ENCODE results near the gene DAAM2. TPM values are rescaled to one million over a fixed set of nuclear protein-coding genes. Genes with fewer than 3 reads are reported as not detected.
A peak's percentile ranks its signal among the peaks of the same experiment; 100 is the strongest.

Gene DAAM2
- total RNA-seq, 2 donors from 2014 or later = 10.1 to 12.2 TPM

- Histone ChIP-seq H3K4me3 (no peak overlapping the region), H3K36me3 (replicated peaks in 1 of 2; ENCODE audit: insufficient read depth in 1 of 2, low read depth in 2 of 2) (no peaks in the 10 kb centered on the region), H3K9me3 (no peaks in the 10 kb centered on the region), H3K27me3 (no peaks in the 10 kb centered on the region), H3K27ac (no peak overlapping the region), H3K4me1 (peaks cover 15% of the 10 kb centered on the region)
- DNase-seq (no peak), ATAC-seq (no peak)
- 89 to 92% methylated on average over 2 to 4 of the region's 4 CpGs for WGBS, 2 donors
- no peak for TF ChIP-seq POLR2A (IDR thresholded peaks at IDR 0.05)
- TF ChIP-seq, protein P1, sequence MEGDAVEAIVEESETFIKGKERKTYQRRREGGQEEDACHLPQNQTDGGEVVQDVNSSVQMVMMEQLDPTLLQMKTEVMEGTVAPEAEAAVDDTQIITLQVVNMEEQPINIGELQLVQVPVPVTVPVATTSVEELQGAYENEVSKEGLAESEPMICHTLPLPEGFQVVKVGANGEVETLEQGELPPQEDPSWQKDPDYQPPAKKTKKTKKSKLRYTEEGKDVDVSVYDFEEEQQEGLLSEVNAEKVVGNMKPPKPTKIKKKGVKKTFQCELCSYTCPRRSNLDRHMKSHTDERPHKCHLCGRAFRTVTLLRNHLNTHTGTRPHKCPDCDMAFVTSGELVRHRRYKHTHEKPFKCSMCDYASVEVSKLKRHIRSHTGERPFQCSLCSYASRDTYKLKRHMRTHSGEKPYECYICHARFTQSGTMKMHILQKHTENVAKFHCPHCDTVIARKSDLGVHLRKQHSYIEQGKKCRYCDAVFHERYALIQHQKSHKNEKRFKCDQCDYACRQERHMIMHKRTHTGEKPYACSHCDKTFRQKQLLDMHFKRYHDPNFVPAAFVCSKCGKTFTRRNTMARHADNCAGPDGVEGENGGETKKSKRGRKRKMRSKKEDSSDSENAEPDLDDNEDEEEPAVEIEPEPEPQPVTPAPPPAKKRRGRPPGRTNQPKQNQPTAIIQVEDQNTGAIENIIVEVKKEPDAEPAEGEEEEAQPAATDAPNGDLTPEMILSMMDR (IDR thresholded peaks at IDR 0.05) = no peak
- intact Hi-C loops (cut with DNase I) = no loop called here
Measured at GRCh38 chr6:39941820-39942219, 149.6 kb downstream of the DAAM2 start.

DNA sequence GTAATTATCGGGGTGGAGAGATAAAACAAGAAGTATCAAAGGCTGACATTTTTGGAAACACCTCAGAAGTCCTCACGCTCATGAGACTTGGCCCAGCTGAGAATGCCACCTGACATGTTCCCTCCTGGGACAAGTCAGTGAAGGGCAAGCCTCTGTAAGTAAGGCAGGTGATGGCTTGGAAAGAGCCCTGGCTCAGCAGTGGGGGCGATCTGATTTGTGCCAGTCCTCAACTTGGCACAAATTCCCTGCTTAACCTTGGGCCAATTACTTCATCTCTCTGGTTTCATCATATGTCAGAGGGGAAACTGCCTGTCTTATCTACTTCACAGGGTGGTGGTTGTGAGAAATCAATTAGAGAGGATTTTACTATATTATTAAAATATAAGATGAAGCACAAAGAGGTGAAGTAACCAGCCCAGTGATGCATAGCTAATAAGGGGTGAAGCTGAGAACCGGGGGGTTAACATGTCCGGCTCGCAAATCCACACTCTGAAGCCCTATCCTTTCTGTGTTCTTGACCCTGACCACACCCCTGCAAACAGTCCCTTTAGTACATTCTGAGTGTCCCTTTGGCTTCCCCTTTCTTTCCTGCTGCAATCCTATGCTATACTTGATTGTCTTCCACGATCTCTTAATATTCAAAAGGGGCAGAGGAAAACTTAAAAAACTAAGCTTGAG is 150.9 kb downstream of the DAAM2 start:
- 45 to 51% methylated on average over 7 of the region's 7 CpGs for WGBS, 2 donors
- ATAC-seq = peak; percentile 59

DNA sequence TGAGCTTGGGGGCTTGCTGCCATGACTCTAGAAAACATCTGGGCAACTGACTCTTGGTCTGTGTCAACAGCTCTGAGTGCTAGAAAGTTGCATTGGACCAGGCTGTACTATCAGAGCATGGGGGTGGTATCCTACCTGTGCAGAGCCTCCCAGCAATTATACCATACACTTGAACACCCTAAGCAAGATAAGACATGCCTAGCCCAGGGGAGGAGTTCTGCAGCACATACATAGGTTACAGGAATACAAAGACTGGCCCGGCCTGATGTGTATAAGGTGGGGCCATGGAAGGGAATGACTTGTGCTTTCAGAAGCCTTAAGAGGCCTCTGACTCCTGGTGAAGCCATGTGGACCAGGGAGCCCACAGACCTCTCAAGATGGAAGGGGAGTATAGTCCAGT is 153.4 kb downstream of the DAAM2 start:
- DNase-seq (no peak), ATAC-seq (no peak)
- H3K27me3 ChIP-seq = no peaks in the 10 kb centered on the region
- H3K36me3 ChIP-seq (replicated peaks in 1 of 2; ENCODE audit: insufficient read depth in 1 of 2, low read depth in 2 of 2) = no peaks in the 10 kb centered on the region
- 89% methylated on average over 1 of the region's 1 CpG; no CpG with 5 or more reads in 1 of the 2 donors for WGBS, 2 donors
- H3K9me3 ChIP-seq = no peaks in the 10 kb centered on the region
- H3K4me3 ChIP-seq = no peak overlapping the region
- intact Hi-C loops (cut with DNase I) = no loop called here
- peaks cover 15% of the 10 kb centered on the region for H3K4me1 ChIP-seq
- H3K27ac ChIP-seq = no peak overlapping the region
- TF ChIP-seq, protein P1 (IDR thresholded peaks at IDR 0.05) = no peak
- no peak for TF ChIP-seq POLR2A (IDR thresholded peaks at IDR 0.05)

More for the DNA sequence above, 150.9 kb downstream of the DAAM2 start:
- H3K9me3 ChIP-seq = no peaks in the 10 kb centered on the region
- no peak overlapping the region for H3K4me3 ChIP-seq
- H3K36me3 ChIP-seq (replicated peaks in 1 of 2; ENCODE audit: insufficient read depth in 1 of 2, low read depth in 2 of 2) = no peaks in the 10 kb centered on the region
- H3K27me3 ChIP-seq = no peaks in the 10 kb centered on the region
- peak in 2 of 4 donors; percentile 58 to 63 for DNase-seq
- peak overlapping the region in 1 of 4 donors; percentile 4 for H3K27ac ChIP-seq
- peaks cover 15% of the 10 kb centered on the region for H3K4me1 ChIP-seq
- intact Hi-C loops (cut with DNase I) = no loop called here
- no peak for TF ChIP-seq POLR2A (IDR thresholded peaks at IDR 0.05)
- TF ChIP-seq, protein P1 (IDR thresholded peaks at IDR 0.05) = no peak

DNA sequence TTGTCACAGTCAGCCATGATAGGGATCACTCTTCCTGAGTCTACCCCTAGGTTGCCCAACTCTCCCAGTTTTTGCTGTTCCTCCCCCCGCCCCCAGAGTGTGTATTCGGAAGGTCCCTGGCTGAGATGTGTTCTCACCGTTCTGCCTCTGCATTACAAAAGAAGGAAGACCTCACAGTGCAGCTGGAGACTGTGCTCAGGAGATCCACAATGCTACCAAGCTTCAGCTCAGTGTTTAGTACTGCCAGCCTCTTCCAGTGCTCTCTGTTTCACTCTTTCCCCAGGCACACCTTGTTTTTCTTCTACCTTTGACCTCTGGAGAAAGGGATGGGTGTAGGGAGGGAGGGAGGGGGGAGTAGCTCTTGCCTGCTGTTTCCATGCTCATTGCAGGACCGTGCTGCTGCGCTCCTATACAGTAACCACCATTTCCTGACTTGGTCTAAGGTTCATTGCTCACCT is 155.5 kb downstream of the DAAM2 start:
- no peak overlapping the region for H3K4me3 ChIP-seq
- no peak for TF ChIP-seq POLR2A (IDR thresholded peaks at IDR 0.05)
- TF ChIP-seq, protein P1 (IDR thresholded peaks at IDR 0.05) = no peak
- H3K27ac ChIP-seq = no peak overlapping the region
- H3K9me3 ChIP-seq = no peaks in the 10 kb centered on the region
- intact Hi-C loops (cut with DNase I) = no loop called here
- ATAC-seq (no peak), DNase-seq (no peak)
- no peaks in the 10 kb centered on the region for H3K27me3 ChIP-seq
- 76 to 82% methylated on average over 5 of the region's 5 CpGs for WGBS, 2 donors
- peaks cover 7% of the 10 kb centered on the region for H3K4me1 ChIP-seq
- no peaks in the 10 kb centered on the region for H3K36me3 ChIP-seq (replicated peaks in 1 of 2; ENCODE audit: insufficient read depth in 1 of 2, low read depth in 2 of 2)

Measured in body of pancreas (tissue), 4 donors.